NCI-H2107 treated with DMSO at 0.1 percent for 48 hours (cell line): ENCODE data around the gene EBP.

Experiments used
- DNase-seq: peaks from one replicate; lab custom pipeline; 2025; ENCODE audit not compliant: unreplicated experiment; lab: John Stamatoyannopoulos, UW

The EBP gene

GRCh38 chrX:48521353-48522243 is at the start of gene EBP:
Gene EBP (plus strand): TSS chrX:48521808. CDS start chrX:48523772, 1,964 bp downstream.
- peak; percentile 96 for DNase-seq

DNA sequence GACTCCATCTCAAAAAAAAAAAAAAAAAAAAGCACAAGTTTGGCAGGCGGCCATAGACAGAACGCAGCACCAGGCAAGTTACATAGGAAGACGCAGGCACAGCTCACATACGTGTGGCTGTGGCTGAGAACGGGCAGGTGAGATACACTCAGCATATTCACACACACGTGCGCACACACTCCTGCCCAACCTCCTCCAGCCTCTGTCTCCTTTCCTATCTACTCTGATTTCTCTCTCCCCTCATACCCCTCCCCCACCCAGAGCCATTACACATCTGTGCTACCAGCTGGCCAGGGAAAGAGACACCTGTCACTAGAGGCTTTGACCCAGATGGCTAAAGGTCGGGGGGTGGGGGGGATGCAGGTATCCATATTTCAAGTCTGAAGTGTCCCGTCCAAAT is 49.4 kb upstream of the EBP start:
- DNase-seq = peak; percentile 11

DNA sequence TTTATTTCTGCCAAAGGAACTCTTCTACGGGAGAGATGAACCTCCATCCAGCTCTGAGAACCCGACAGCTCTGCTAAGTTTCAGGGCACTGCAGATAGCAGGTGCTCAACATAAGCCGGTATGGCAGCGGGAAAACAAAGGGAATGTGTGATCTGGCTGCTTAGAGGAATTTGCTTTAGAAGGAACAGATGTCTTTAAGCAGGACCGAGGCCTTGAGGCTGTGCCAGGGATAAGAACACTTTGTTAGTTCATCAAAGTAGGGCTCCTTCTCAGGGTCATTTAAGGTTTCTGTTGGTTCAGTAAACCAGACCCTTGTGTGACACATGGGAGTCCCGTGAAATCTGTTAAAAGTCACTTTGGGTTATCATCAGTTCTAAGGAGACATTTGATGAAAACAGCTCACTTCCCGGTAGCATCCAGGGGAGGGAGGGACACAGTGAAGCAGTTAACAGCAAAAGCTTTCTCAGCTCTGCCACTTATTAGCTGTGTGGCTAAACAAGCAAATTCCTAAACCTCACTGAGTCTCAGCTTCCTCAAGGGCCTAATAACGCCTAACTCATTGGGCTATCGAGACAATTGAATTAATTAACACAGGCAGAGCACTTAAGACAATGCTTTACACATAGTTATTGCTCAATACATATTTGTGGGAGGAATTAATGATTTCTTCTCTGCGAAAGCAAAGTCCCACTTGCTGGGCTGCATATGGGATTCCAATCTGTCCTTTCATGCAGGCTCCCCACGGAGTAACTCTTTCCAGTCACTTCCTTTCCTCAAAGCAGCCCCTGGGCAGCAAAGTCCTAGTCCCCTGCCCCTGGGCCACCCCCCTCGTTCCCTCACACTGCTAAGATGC is 48.5 kb upstream of the EBP start:
- no peak for DNase-seq

DNA sequence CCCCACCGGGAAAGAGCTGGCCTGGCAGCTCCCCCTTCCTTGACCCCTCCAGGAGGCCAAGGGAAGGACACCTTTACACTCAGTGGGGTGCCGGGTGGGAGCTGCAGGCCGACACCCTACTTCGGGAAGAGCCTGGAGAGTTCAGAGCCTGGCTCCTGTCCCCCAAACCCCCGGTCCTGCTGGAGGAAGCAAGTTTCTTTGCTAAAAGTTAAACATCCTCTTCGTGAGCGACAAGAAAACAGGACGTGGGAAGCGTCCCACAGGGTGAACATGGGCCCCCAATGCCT is 48.0 kb upstream of the EBP start:
- DNase-seq = no peak

DNA sequence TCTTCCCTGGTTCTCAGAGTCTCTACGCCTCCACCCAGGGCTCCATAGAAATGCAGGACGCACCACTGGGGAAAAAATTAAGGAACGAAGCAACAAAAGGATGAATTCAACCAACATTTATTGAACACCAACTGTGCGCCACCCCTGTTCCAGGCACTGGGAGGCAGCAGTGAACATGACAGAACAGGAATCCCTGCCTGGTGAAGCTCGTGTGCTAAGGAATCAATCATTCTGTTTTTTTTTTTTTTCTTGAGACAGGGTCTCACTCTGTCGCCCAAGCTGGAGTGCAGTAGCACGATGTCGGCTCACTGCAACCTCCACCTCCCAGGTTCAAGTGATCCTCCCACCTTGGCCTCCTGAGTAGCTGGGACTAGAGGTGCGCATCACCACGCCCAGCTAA is 47.5 kb upstream of the EBP start:
- DNase-seq = no peak

DNA sequence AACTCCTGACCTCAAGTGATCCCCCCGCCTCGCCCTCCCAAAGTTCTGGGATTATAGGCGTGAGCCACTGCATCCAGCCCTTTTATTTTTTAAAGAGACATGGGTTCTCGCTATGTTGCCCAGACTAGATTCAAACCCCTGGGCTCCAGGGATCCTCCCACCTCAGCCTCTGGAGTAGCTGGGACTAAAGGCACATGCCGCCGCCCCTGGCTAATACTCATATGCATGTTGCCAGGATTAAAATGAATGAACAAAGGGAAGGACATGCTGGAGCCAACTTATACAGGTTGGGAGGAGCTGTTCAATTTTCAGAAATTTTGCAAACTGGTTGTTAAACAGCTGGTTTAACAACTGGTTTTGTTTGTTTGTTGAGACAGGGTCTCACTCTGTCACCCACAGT is 47.0 kb upstream of the EBP start:
- no peak for DNase-seq

DNA sequence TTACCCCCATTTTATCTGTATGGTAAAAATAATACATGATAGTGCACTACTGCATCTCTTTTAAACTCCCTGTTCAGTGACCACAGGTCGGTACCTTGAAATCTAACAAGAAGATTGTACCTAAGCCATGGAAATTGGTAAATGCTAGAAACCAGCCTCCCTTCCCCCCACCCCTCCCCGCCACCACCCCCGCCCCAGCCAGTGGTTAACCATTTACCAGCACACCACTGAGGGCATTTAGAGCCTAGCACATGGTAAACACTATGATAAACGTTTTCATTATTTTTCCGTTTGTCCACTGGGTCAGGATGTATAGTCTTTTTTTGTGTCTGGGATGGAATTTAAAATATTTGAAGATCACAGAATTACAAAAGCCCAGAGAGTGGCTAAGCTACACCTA is 46.3 kb upstream of the EBP start:
- no peak for DNase-seq

DNA sequence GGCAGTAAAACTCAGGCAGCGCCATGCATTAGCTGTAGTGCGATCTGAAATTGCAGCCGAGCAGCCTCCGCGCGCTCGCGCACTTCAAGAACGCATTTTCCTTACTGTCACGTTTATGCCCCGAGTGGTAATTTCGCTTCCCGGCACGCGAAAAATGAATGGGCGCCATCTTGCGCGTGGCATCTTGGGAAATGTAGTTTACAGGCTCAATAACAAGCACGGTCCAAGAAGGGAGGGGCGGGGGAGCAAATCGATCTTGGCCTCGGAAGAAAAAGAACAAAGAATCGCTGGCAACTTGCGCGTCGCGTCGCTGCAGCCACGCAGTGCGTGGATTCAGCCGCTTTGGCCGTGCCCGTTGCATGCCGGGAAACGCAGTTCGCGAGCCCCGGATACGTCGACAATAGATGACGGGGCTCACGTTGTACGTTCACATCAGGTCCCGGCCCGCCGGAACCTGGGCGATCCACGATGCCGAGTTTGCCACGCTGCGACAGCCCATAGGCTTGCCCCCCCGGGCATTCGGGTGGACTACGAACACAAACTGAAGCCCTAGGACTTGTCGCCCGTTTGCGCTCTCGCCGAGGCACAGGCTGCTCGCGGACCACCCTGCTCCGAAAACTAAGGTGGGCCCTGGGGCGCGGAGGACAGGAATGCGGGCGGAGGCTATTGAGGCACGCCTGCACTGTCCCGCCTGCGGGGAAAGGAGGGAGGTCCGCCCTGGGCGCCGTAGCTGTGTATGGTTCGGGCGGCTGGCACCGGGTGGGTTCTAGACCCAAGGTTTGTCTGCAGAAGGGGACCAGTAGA is 45.6 kb upstream of the EBP start, which contains the start of gene FTSJ1:
Gene FTSJ1, plus strand, starts transcription at position 426 of the 804 bp plus-strand sequence. CDS start 1,849 bp downstream, outside the sequence.
- peak; percentile 86 for DNase-seq

DNA sequence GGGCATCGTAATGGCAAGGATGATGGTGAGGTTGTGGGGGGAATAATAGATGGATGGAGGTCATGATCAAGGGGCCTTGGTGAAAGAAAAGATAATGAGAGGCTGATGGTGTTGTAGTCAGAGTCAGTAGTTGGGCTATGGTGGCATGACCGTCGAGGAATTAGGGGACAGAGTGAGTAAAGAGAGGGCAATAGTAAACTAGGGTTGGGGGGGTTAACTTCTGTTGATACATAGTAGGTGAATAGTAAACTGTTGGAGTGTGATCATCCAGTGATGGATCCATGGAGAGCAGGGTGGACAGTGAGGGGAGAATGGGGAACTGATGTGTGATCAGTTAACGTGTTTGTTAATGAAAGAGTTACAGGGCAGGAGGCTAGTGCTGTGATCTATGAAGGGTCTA is 44.7 kb upstream of the EBP start:
- no peak for DNase-seq

DNA sequence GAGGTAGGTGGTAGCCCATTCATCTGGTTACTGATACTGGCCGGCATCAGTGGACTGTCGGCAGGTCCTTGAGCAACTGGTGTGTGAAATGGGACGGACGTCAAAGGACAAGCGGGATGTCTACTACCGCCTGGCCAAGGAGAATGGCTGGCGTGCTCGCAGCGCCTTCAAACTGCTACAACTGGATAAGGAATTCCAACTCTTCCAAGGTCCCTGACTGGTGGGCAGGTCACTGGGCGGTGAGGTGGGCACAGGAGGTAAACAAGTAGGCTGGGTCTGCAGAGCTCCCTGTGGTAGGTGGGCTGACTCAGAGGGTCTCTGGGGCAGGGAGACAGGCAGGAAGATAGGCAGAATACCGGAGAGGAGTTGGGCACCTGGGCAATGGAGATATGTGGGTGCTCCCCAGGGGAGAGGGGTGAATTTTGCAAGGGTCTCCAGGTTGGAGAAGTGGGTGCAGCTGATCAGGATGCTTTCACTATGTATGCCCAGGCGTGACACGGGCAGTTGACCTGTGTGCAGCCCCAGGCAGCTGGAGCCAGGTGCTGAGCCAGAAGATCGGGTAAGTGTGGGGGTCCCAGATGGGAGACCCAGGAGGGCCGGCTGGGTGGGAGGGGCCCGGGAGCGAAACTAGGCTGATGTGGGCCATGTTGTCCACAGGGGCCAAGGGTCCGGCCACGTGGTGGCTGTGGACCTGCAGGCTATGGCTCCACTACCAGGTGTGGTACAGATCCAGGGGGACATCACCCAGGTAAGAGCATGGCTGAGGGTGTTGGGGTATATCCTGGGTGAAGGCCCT is 43.5 kb upstream of the EBP start:
- DNase-seq = no peak

GRCh38 chrX:48478806-48479205 is 42.8 kb upstream of the EBP start:
- no peak for DNase-seq

DNA sequence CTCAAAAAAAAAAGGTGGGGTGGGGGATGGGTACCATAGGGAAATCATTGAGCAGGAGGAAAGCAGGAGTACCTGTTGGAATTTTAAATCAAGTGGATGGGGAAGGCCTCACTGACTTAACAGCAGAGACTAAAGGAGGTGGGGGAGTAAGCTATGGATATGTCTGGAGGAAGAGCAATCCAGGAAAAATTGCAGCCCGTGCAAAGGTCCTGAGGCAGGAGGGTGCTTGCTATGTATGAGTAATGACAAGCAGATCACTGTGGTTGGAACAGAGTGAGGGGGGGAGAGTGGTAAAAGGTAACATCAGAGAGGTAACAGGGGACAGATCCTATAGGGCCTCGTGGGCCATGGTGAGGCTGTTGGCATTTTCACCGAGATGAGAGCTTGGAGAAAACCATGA is 41.5 kb upstream of the EBP start:
- DNase-seq = no peak

DNA sequence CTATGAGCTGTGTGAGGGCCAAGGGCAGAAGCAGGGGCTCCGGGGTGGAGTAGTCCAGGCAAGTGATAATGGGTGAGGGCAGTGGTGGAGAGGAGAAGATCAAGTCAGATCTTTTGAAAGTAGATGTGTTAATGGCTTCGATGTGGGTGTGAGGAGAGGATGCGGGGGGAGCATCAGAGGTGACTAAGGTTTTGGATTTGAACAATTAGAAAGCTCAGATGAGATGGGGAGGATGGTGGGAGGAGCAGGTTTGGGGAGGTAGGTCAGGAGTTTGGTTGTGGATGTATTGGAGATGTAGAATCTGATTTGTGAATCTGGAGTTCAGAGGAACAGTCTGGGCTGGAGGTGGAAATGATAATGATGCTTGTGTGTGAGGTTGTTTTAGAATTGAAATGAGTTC is 41.0 kb upstream of the EBP start:
- no peak for DNase-seq

DNA sequence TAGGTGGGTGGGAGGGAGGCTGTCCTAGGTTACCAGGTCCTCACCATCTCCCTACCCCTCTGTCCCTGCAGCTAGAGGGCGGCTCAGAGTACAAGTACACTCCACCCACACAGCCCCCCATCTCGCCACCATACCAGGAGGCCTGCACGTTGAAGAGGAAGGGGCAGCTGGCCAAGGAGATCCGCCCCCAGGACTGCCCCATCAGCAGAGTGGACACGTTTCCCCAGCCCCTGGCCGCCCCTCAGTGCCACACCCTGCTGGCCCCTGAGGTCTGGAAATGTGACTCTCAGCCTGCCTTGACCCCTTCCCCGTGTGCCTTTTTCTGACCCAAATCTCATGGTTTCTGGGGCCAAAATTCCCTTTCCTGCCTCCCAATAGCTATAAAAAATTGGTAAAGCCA is 39.1 kb upstream of the EBP start:
- DNase-seq = no peak

- DNase-seq = no peak
Observed at GRCh38 chrX:48487362-48487798, 34.2 kb upstream of the EBP start.

GRCh38 chrX:48488034-48488433 is 33.6 kb upstream of the EBP start:
- DNase-seq = no peak

DNA sequence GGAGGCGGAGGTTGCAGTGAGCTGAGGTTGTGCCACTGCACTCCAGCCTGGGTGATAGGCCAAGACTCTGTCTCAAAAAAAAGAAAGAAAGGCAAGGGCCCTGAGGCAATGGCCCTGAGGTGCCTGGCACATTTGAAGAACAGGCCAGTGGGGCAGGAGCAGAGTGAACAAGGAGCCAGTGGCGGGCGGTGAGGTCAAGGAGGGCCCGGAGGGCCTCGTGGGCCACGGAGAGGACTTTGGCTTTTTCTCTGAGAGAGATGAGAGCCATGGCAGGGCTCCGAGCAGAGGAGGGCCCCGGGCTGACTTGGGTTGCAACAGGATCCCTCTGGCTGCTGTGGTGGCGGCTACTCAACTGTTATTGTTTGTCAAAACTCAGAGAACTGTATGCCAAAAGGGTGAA is 32.3 kb upstream of the EBP start:
- DNase-seq = no peak

DNA sequence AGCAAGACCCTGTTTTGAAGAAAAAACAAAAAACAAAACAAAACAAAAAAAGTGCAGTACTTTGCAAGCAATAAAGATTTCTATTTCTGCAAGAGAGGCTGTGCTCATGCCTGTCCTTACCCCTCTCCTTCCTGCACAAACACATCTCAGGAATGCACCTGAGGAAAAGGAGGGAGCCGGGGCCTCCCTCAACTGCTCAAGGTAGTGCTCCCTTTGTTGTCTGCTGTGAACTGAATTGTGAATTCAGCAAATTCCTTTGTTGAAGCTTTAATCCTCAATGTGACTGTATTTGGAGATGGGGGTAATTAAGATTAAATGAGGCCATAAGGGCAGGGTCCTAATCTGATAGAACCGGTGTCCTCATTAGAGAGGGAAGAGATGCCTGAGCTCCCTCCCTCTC is 31.7 kb upstream of the EBP start:
- no peak for DNase-seq

- DNase-seq = no peak
Observed at GRCh38 chrX:48490661-48491060, 30.9 kb upstream of the EBP start.

- DNase-seq = no peak
Observed at GRCh38 chrX:48491809-48492208, 29.8 kb upstream of the EBP start.
